A549 treated with ZK216348 at 1 μM for 4 hours (cell line): ENCODE measurements around the gene HOXC11. TPM values are rescaled to one million over a fixed set of nuclear protein-coding genes. Genes with fewer than 3 reads are reported as not detected.

ENCODE experiments used
- total RNA-seq: library from RNA; stranded (reverse); fragments of 200-300 nt; extraction: Qiagen RNA extraction; gene quantifications from 5 replicates; pipeline ENCODE4 v1.2.3, GENCODE V29; 2022; ENCODE audit warnings: low read depth

HOXC11 gene
- total RNA-seq = 0.49 to 0.76 TPM (median 0.55 TPM) in 5 replicates

GRCh38 chr12:53972722-53973235 is at the start of gene HOXC11:
HOXC11 (plus strand) TSS chr12:53973126; CDS start chr12:53973242, 116 bp downstream.

DNA sequence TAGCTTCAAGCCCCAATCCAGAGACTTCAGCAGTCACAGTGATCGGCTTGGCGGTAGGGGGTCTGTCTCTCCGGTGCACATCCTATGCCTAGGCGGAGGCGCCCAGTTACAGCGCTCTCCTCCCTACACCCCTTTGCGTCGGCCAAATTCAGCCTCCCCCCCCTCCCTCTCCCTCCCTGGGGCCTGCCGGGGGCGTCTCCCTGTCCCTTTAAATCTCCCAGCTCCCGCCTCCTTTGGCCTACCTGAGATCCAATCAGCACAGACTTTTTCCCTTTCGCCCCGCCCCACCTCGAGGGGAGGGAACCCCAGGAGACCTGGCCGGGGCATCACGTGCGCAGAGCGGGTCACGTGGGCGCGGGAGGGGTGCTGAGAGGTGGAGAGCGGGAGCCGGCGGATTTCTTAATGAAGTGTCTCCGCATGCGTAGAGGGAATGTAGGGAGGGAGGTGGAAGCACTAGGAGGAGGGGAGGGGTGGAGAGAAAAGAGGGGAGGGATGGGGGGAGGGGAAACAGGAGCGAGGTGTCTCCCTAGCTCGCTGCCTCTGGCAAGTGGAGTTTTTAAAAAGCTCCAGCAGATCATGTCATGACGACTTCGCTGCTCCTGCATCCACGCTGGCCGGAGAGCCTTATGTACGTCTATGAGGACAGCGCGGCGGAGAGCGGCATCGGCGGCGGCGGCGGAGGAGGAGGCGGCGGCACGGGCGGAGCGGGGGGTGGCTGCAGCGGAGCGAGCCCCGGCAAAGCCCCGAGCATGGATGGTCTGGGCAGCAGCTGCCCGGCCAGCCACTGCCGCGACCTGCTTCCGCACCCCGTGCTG is 34.4 kb upstream of the HOXC11 start, which contains the start of gene HOXC13:
Gene HOXC13 (plus strand): TSS at position 506 of the 815 bp plus-strand sequence. CDS start 76 bp downstream, at position 582.

GRCh38 chr12:53954694-53955035 is 18.3 kb upstream of the HOXC11 start, which contains the start of gene HOXC12:
HOXC12 (plus strand) TSS chr12:53954903; CDS start chr12:53954930, 27 bp downstream.

DNA sequence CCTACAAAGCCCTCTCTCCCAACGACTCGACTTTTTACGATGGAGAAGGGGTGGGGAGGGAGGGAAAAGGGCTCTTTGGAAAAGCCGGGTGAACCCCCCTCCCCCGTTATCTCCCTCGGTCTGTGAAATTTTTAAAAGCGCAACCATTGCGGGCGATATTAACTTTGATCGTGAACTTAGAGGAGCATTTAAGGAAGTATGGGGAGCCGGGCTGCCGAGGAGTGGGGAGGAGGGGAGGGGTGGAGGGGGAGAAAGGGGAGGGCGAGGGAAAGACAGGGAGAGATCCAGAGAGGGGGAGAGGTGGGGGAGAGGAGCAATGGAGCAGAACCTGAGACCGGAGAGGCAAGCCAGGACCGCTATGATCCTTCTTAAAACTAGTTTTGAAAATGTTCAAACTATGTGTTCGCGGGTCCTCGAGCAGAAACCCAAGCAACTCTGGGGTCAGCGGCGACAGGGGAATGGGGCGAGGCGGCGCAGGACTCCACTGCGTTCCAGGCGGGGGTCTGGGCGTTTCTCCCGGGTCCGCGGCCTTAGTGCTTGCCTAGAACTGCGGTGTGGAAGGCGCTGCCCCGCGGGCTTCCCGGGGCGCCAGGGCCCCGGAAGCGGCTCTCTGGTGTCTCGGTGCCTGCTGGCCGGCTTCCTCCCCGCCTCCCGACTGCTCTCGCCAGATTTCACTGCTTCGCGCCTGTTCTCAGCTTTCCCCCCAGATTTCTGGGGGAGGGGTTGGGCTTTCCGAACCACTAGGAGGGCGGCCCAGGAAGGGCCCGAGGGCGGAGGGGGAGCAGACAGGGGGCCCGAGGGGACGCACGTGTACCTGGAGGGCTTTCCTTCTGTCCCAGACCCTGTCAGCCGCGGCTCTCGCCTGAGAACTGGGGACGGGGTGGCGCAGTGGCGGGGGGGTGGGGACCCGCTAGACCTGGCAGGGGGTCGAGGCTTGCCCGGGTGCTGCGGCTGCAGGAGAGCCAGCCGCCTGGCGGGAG is 1.4 kb downstream of the HOXC11 start, which contains the start of gene HOTAIR:
Gene HOTAIR (minus strand): TSS at position 871 of the 980 bp plus-strand sequence.

GRCh38 chr12:53984901-53985691 is 12.2 kb downstream of the HOXC11 start, which contains the start of gene HOXC10:
HOXC10 (plus strand) TSS chr12:53985146; CDS start chr12:53985260, 114 bp downstream.

GRCh38 chr12:54000116-54001114 is 27.5 kb downstream of the HOXC11 start, which contains the start of gene HOXC9:
HOXC9 (plus strand) TSS chr12:54000161; CDS start chr12:54000189, 28 bp downstream.

Other genes starting within 250 kb of the HOXC11 start
- 17.7 to 23.5 TPM (median 21.0 TPM) in 5 replicates for gene CALCOCO1, start 245.7 kb upstream of the HOXC11 start, total RNA-seq
- gene CISTR, start 221.1 kb upstream of the HOXC11 start, total RNA-seq = not detected in 5 replicates
- gene HOXC13, start 34.3 kb upstream of the HOXC11 start, total RNA-seq = 11.6 to 22.7 TPM (median 15.6 TPM) in 5 replicates
- gene HOXC12, start 18.2 kb upstream of the HOXC11 start, total RNA-seq = not detected in 5 replicates
- gene HOTAIR, start 1.8 kb downstream of the HOXC11 start, total RNA-seq = 0.16 to 0.33 TPM (median 0.25 TPM) in 4 of 5 replicates, not detected in the other
- gene HOXC10, start 12.0 kb downstream of the HOXC11 start, total RNA-seq = 2.5 to 3.6 TPM (median 2.9 TPM) in 5 replicates
- 13.2 to 16.3 TPM (median 15.3 TPM) in 5 replicates for gene HOXC9, start 27.0 kb downstream of the HOXC11 start, total RNA-seq
- 4.5 to 6.0 TPM (median 5.3 TPM) in 5 replicates for gene HOXC8, start 35.9 kb downstream of the HOXC11 start, total RNA-seq
- 3.5 to 6.0 TPM (median 5.2 TPM) in 5 replicates for gene HOXC6, start 55.3 kb downstream of the HOXC11 start, total RNA-seq
- 0.39 to 0.60 TPM (median 0.53 TPM) in 5 replicates for gene HOXC5, start 59.9 kb downstream of the HOXC11 start, total RNA-seq
- gene HOXC4, start 80.7 kb downstream of the HOXC11 start, total RNA-seq = 1.7 to 3.9 TPM (median 3.8 TPM) in 5 replicates
- 22.3 to 35.6 TPM (median 33.0 TPM) in 5 replicates for gene SMUG1, start 215.9 kb downstream of the HOXC11 start, total RNA-seq